ENCODE data around the gene WSCD2.

WSCD2 gene

DNA sequence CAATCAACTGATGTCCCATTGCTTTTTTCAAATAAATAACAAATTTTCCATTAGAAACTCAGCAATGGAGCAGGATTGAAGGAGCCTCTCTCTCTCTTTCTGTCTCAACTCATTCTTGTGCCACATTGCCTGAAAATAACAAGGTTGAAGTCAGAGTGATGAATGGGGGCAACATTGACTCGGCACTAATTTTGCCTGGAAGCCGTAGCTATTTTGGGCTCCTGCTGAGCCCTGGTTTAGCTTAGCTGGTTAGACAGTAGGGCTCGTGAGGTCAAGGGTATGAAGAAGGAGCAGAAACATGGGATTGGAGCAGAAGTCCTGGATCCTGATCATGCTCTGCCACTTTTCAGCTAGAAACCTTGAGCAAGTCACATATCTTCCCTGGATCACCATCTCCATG is 38.9 kb downstream of the WSCD2 start:
- no peak overlapping the region for H3K4me3 ChIP-seq (ENCODE audit: low read depth, low read length)
- DNase-seq (ENCODE audit: low read depth) = no peak
- TF ChIP-seq, protein P1, sequence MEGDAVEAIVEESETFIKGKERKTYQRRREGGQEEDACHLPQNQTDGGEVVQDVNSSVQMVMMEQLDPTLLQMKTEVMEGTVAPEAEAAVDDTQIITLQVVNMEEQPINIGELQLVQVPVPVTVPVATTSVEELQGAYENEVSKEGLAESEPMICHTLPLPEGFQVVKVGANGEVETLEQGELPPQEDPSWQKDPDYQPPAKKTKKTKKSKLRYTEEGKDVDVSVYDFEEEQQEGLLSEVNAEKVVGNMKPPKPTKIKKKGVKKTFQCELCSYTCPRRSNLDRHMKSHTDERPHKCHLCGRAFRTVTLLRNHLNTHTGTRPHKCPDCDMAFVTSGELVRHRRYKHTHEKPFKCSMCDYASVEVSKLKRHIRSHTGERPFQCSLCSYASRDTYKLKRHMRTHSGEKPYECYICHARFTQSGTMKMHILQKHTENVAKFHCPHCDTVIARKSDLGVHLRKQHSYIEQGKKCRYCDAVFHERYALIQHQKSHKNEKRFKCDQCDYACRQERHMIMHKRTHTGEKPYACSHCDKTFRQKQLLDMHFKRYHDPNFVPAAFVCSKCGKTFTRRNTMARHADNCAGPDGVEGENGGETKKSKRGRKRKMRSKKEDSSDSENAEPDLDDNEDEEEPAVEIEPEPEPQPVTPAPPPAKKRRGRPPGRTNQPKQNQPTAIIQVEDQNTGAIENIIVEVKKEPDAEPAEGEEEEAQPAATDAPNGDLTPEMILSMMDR (IDR thresholded peaks at IDR 0.05; ENCODE audit: insufficient read depth, low read depth, low read length, missing control alignments) = no peak

DNA sequence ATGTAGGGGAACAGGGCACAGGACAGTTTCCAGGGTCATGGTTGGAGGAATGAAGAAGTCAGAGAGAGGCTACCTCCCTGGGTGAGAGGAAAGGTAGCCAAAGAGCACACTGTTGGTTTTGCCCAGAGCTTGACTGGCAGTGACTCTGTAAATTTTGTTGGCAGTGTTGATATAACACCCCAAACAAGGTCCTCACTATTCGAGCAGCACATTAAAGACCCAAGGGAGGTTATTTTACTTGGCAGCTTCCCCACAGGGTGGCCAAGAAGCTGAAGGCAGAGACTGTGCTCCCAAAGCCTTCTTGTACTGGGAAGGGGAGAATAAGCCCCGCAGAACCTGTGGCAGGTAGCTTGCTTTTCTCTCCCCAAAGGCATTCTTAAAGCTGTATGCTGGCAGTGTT is 40.6 kb downstream of the WSCD2 start:
- no peak overlapping the region for H3K4me3 ChIP-seq (ENCODE audit: low read depth, low read length)
- TF ChIP-seq, protein P1 (IDR thresholded peaks at IDR 0.05; ENCODE audit: insufficient read depth, low read depth, low read length, missing control alignments) = no peak
- DNase-seq (ENCODE audit: low read depth) = no peak

DNA sequence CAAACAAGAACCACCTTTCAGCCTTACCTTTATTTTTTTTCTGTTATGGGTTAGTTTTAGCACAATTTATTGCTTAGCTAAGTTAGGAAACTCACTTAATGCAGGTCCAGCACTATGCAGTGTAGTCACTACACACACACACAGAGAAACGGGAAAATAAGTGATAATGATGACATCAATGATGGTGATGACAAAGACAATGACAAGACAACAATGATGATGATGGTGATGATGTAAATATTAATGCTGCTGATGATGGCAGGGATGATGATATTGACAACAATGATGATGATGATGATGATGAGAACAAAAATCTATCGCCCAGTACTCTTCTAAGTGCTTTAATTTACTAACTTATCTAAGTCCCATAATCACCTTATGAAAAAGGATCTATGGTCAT is 41.1 kb downstream of the WSCD2 start:
- TF ChIP-seq, protein P1 (IDR thresholded peaks at IDR 0.05; ENCODE audit: insufficient read depth, low read depth, low read length, missing control alignments) = no peak
- no peak overlapping the region for H3K4me3 ChIP-seq (ENCODE audit: low read depth, low read length)
- DNase-seq (ENCODE audit: low read depth) = no peak

DNA sequence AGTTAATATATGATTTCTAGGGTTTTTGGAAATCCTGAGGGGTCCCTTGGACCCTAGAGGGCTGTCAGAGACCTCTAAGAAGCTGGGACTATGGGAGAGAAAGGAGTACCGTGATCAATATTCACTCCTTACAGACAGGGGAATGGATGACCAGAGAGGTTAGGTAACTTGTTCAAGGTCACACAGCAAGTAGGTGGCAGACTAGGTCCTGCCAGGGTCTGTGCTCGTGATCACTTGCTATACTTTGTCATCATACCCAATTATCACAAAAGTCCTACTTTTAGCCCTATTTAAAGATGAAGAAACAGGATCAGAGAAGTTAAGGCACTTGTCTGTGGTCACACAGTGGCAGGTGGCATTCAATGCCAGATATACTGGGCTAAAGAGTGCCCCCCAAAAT is 42.9 kb downstream of the WSCD2 start:
- TF ChIP-seq, protein P1 (IDR thresholded peaks at IDR 0.05; ENCODE audit: insufficient read depth, low read depth, low read length, missing control alignments) = no peak
- H3K4me3 ChIP-seq (ENCODE audit: low read depth, low read length) = no peak overlapping the region
- no peak for DNase-seq (ENCODE audit: low read depth)

DNA sequence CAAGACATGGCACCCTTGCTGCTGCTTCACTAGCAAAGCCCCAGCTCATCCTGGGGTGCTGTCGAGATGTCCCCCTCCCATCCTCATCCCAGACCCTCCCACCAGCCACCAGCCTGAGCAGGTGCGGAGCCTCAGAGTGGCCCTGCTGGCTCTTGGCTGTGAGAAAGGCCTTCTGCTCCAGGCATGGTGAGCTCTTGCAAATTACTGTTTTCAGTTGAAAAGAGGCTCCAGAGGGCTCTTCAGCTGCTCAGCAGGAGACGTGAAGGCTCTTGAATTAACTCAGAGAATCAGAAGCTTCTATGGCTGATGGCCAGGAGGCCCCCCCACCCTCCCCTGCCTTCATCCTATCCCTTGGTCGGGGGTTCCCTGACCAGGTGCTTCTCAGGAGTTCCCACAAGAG is 44.1 kb downstream of the WSCD2 start:
- H3K4me3 ChIP-seq (ENCODE audit: low read depth, low read length) = no peak overlapping the region
- no peak for DNase-seq (ENCODE audit: low read depth)
- TF ChIP-seq, protein P1 (IDR thresholded peaks at IDR 0.05; ENCODE audit: insufficient read depth, low read depth, low read length, missing control alignments) = no peak

DNA sequence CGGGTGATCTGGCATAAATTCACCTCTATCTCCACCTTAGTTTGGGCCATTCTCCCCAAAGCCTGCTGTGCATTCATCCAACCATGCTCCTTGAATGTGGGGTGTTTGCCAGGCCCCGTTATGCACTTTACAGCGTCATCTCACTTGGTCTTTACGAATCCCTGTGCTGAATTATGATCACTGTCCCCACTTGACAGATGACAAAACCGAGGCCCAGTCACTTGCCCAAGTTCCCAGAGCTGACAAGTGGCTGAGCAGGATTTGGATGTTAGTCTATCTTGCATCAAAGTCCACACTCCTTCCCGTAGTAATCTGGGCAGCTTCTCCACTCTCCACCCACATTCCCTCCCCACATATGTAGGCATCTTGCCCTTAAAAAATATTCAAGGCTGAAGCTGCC is 44.8 kb downstream of the WSCD2 start:
- no peak for DNase-seq (ENCODE audit: low read depth)
- H3K4me3 ChIP-seq (ENCODE audit: low read depth, low read length) = no peak overlapping the region
- TF ChIP-seq, protein P1 (IDR thresholded peaks at IDR 0.05; ENCODE audit: insufficient read depth, low read depth, low read length, missing control alignments) = no peak

DNA sequence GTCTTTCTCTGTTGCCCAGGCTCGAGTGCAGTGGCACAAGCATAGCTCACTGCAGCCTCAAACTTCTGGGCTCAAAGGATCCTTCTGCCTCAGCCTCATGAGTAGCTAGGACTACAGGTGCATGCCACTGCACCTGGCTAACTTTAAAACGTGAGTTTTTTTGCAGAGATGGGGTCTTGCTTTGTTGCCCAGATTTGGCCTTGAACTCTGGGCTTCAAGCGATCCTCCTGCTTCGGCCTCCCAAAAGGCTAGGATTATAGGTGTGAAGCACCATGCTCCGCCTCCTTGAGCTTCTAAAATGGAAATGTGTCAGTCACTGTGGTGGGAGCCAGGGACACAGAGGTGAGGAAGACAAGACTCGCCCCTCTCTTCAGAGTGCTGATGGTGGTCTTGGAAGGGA is 45.6 kb downstream of the WSCD2 start:
- DNase-seq (ENCODE audit: low read depth) = no peak

More for the DNA sequence above, 45.6 kb downstream of the WSCD2 start:
- TF ChIP-seq, protein P1 (IDR thresholded peaks at IDR 0.05; ENCODE audit: insufficient read depth, low read depth, low read length, missing control alignments) = no peak
- no peak overlapping the region for H3K4me3 ChIP-seq (ENCODE audit: low read depth, low read length)

Measured in GM12865 (cell line).